ENCODE results near the gene ZNF513.

Gene ZNF513

DNA sequence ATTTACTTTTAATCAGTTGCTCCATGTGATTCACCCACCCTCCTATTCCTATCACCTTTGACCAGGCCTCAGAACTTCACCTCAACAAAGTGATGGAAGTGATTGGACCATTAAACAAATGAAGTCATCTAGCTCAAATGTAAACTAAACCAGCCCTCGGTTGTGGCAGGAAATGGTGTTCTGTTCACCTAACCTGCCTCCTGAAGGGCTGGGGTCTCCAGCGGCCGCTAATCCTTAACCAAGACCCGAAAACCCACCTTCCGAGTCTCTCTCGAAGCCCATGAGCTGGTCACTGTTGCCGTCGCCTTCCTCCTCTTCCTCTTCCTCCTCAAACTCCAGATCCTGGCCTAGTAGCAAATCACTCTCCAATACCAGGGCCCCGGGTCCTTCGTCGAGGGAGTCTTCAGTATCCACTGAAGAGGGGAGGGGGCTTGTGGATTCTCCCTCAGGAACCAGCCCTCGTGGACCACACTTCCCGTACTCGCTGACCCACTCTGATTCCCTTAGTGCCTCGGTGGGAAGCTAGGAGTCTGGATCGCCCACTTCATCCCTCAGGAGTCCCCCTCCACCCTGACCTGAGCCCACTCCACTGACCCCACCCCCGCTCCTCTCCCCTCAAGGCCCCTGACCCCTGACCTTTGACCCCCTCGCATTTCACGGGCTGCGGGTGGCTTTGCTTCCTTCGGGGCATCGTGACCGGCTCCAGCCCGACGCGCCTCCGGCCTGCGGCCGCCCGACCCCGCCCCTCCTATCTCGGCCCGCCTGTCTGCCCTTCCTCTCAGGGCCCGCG, 503 bp downstream of the ZNF513 start:
- TF ChIP-seq, protein P1, sequence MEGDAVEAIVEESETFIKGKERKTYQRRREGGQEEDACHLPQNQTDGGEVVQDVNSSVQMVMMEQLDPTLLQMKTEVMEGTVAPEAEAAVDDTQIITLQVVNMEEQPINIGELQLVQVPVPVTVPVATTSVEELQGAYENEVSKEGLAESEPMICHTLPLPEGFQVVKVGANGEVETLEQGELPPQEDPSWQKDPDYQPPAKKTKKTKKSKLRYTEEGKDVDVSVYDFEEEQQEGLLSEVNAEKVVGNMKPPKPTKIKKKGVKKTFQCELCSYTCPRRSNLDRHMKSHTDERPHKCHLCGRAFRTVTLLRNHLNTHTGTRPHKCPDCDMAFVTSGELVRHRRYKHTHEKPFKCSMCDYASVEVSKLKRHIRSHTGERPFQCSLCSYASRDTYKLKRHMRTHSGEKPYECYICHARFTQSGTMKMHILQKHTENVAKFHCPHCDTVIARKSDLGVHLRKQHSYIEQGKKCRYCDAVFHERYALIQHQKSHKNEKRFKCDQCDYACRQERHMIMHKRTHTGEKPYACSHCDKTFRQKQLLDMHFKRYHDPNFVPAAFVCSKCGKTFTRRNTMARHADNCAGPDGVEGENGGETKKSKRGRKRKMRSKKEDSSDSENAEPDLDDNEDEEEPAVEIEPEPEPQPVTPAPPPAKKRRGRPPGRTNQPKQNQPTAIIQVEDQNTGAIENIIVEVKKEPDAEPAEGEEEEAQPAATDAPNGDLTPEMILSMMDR (IDR thresholded peaks at IDR 0.05; ENCODE audit: control insufficient read depth, extremely low read depth, insufficient read depth): no peak
- no peak for DNase-seq (ENCODE audit: low read depth)
- H3K4me3 ChIP-seq (ENCODE audit: low read depth, low read length): peak overlapping the region; percentile 67

DNA sequence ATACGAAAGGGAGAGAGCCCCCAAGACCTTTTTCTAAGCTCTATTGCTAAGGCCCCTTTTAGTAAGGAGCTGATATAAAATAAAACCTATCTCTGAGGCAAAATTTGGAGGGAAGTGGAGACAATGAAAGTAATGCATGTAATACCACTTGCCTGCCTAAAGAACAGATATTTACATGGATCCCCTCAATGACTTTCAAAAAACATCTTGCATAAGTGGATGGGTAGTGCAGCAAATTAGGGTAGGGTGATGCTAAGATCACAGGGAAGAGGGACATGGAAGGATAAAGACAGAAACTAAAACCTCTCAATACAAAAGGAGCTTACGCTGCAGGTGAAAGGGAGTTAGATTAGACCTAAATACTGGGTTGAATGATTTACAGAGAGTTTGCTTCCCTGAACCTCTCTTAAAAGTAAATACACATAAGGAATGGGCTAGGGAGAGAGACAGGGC, 1.1 kb downstream of the ZNF513 start:
- no peak for DNase-seq (ENCODE audit: low read depth)
- peak overlapping the region; percentile 67 for H3K4me3 ChIP-seq (ENCODE audit: low read depth, low read length)

DNA sequence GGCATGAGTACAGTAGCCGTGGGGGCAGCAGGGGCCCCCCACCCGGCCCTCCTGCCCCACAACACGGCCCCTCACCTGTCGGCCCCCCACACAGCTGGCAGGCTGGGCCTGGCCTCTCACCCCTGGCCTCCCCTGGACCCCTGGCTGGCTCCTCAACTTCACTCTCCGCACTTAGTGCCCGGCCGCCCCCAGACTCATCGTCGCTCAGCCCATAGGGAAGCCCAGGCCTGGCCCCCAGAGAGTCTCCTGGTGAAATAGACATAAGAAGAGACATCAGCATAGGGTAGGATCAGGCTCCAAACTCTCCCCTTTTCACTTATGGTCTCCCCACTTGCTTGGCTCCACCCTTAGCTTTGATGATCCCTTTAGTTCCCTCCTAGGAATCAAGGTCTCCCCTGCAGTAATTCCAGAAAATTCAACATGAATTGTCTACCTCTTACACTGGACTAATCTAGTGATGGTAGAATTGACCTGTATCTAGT, 1.7 kb downstream of the ZNF513 start:
- H3K4me3 ChIP-seq (ENCODE audit: low read depth, low read length): peak overlapping the region; percentile 67; the same call in 1 of the 2 replicates
- TF ChIP-seq, protein P1 (IDR thresholded peaks at IDR 0.05; ENCODE audit: control insufficient read depth, extremely low read depth, insufficient read depth): no peak

More for the DNA sequence above, 1.1 kb downstream of the ZNF513 start:
- TF ChIP-seq, protein P1 (IDR thresholded peaks at IDR 0.05; ENCODE audit: control insufficient read depth, extremely low read depth, insufficient read depth): no peak

DNA sequence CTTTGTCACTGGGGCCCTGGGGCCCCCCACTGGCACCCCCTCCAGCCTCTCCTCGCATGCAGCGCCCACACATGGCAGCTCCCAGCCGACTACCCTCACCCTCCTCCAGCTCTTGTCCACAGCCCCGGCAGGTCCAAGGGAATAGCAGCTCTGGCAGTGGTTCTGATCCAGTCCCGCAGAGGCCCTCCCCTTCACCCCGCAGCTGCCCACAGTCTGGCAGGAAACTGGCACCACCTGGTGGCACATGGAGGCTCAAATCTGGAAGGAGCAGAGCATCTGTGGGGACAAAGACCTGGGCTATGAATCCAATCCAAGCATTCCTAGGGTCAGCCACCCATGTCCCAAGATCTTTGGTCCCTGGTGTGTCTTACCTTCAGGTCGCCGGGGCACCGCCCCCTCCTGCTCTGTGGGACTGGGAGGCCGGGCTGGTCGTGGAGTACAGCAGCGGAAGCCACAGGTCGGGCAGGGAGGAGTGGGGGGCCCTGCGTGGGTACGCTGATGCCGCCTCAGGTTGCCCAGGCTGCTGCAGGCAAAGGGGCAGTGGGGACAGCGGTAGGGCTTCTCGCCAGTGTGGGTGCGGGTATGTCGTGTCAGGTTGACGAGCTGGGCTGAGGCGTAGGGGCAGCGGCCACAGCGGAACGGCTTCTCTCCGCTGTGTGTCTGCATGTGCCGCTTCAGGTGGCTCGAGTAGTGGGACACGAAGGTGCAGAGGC, 2.3 kb downstream of the ZNF513 start:
- TF ChIP-seq, protein P1 (IDR thresholded peaks at IDR 0.05; ENCODE audit: control insufficient read depth, extremely low read depth, insufficient read depth): peak; percentile 41
- H3K4me3 ChIP-seq (ENCODE audit: low read depth, low read length): no peak overlapping the region
- DNase-seq (ENCODE audit: low read depth): no peak

More for the DNA sequence above, 1.7 kb downstream of the ZNF513 start:
- DNase-seq (ENCODE audit: low read depth): no peak

DNA sequence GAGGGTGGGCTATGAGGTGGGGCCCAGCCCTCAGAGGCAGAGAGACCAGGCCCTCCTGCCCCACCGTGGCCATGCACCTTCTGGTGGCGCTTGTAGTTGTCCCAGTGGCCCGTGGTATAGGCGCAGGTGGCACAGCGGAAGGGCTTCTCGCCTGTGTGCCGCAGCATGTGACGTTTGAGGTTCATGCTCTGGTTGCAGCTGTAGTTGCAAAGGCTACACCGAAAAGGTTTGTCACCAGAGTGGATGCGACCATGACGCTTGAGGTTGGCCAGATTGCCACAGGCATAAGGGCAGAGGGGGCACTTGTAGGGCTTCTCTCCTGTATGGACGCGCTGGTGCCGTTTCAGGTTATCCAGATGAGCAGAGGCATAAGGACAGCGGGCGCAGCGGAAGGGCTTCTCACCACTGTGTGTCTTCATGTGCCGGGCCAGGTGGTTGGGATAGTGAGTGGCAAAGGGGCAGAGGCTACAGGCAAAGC, 2.9 kb downstream of the ZNF513 start:
- TF ChIP-seq, protein P1 (IDR thresholded peaks at IDR 0.05; ENCODE audit: control insufficient read depth, extremely low read depth, insufficient read depth): no peak
- DNase-seq (ENCODE audit: low read depth): no peak
- H3K4me3 ChIP-seq (ENCODE audit: low read depth, low read length): no peak overlapping the region

DNA sequence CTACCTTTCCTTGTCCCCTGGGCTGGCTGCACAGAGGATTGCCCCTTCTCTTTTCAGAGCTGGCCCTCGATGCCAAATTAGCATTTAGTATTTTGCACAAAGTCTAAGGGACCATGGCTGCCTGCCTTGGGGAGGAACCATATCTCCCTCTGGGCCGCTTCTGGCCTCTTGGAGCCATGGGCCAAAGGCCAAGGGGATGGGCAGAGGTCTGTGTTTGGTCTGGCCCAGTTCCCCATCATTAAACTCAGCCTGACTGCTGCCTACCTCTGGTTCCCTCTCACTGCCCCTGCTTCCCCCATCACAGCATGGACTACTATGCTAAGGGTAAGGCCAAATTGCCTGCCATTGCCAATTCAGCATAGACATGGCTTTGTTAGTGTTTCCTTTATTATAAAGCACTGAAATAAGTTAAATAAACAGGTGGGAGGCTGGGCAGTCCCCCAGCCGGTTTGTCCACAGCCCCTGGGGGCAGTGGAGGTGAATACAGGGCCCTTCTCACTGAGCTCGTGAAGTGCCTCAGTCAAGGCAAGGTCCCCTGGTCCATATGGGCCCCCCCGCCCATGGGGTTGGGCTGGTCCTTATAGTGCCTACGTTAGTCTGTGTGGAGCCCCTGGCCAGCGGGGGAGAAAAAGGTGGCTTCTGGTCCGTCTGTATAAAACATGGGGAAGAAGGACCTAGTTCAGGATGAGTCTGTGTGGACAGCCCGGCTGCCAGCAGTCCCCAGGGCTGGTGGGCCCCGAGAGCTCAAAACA, 3.5 kb downstream of the ZNF513 start:
- TF ChIP-seq, protein P1 (IDR thresholded peaks at IDR 0.05; ENCODE audit: control insufficient read depth, extremely low read depth, insufficient read depth): no peak
- H3K4me3 ChIP-seq (ENCODE audit: low read depth, low read length): no peak overlapping the region
- DNase-seq (ENCODE audit: low read depth): no peak

All from LNCaP clone FGC (cell line).